GM10266 (cell line): ENCODE data around the gene MAP4K4.
"Not testable (repeated sequence)": the region's sequence is repeated elsewhere in the genome, so short reads cannot be mapped to it uniquely, and the experiment has no call there.

Experiments
- DNase-seq: peaks from one replicate; pipeline ENCODE4 v3.0.0; 2012; ENCODE audit errors: extremely low spot score
- TF ChIP-seq, protein P1 (sequence below): IDR thresholded peaks from 2 replicates; pipeline ENCODE4 v1.5.1; 2012; ENCODE audit warnings: mild to moderate bottlenecking, low read depth; ENCODE audit not compliant: control insufficient read depth, insufficient read depth; ENCODE audit errors: missing control alignments

Gene MAP4K4

DNA sequence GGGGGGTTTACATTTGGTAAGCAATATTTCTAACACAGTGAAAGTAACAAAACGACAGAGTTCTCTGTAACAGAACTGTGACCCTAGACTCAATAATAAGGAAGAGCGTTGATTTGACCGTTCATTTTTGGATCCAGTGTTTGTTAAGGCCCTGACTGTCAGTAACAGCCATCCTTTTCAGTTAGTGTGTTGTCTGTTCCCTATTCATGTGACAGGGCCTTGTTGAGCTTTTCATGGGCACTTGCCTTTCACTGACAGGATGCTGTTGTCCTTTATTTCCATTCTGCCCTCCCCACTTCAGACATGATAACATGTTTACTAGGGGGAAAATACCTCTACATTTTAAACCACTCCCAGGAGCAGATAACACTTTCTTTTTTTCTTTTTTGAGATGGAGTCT, 45.8 kb downstream of the MAP4K4 start:
- no peak for DNase-seq

DNA sequence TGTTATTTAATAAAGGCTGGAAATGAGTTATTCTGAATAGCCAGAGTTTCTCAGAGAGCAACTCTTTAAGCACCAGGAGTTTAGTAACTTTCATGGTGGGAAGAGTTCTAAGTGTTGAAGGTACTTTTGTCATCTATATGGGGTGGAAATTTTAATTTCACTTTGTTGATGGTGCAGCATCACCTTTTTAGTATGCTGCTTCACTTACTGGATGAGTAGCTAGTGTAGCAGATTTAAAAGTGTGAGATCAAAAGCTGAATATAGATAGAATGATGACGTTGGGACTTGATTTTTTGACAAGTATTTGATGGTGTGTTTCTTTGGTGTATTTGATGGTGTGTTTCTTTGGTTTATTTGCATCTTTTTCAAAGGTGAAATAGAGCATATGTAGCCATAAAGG, 47.3 kb downstream of the MAP4K4 start:
- DNase-seq: no peak
- TF ChIP-seq, protein P1, sequence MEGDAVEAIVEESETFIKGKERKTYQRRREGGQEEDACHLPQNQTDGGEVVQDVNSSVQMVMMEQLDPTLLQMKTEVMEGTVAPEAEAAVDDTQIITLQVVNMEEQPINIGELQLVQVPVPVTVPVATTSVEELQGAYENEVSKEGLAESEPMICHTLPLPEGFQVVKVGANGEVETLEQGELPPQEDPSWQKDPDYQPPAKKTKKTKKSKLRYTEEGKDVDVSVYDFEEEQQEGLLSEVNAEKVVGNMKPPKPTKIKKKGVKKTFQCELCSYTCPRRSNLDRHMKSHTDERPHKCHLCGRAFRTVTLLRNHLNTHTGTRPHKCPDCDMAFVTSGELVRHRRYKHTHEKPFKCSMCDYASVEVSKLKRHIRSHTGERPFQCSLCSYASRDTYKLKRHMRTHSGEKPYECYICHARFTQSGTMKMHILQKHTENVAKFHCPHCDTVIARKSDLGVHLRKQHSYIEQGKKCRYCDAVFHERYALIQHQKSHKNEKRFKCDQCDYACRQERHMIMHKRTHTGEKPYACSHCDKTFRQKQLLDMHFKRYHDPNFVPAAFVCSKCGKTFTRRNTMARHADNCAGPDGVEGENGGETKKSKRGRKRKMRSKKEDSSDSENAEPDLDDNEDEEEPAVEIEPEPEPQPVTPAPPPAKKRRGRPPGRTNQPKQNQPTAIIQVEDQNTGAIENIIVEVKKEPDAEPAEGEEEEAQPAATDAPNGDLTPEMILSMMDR: no peak

More for the DNA sequence above, 45.8 kb downstream of the MAP4K4 start:
- TF ChIP-seq, protein P1: no peak

DNA sequence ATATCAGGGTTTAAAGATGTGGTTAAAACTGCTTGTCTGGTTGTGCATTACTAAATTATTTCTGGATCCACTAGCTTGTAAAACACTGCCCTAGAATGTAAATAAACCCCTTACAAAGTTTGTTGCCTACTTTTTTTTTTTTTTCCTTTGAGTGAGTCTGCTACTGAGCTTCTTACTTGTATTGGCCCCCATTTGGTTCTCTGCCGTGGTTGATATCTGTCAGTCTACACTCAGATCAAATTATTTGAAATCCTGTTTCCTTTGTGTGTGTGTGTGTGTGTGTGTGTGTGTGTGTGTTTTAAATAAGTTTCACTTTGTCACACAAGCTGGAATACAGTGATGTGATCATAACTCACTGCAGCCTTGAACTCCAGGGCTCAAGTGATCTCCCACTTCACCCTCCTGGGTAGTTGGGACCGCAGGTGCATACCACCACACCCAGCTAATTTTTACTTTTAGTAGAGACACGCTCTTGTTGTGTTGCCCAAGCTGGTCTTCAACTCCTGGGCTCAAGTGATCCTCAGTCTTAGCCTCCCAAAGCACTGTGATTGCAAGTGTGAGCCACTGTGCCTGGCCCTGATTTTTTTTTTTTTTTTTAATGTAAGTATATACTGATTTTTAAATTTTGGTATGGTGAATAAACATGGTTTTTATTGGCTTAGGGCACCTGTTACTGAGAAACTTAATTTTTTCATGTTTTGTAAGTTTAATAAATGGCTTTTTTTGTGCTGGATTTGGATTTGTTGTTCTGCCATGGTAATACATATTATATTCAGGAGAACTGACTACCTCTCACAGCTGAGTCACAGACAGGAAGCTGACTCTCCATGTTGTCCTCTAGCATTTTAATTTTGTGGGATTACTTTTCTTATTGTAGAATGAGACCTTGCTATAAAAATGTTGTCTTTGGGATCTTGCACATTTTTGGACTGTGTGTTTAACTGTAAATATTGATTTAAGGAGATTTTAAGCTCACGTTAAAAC, 48.5 kb downstream of the MAP4K4 start:
- no peak for DNase-seq
- TF ChIP-seq, protein P1: no peak

GRCh38 chr2:101748000-101748399, 50.5 kb downstream of the MAP4K4 start:
- TF ChIP-seq, protein P1: no peak

DNA sequence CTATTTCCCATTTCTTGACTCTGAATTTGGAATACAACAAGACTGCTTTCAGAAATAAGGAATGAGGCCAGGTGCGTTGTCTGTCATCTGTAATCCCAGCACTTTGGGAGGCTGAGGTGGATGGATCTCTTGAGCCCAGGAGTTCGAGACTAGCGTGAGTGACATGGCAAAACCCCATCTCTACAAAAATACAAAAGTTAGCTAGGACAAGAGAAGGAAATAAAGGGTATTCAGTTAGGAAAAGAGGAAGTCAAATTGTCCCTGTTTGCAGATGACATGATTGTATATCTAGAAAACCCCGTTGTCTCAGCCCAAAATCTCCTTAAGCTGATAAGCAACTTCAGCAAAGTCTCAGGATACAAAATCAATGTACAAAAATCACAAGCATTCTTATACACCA, 51.0 kb downstream of the MAP4K4 start:
- not testable (repeated sequence) for DNase-seq

More at GRCh38 chr2:101748000-101748399, 50.5 kb downstream of the MAP4K4 start:
- DNase-seq: no peak

DNA sequence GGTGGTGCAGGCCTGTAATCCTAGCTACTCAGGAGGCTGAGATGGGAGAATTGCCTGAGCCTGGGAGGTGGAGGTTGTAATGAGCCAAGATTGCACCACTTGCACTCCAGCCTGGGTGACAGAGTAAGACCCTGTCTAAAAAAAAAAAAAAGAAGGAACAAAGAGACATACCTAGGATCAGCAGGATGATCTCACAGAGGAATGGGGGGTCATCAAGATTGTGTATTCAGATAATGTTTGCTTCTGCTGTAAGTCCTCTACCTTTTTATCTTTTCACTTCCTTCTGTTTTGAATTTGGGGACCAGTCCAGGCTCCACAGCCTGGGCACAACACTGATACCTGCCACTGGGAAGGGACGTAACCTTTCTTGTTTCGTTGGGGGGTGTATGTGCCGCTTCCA, 53.2 kb downstream of the MAP4K4 start:
- no peak for DNase-seq
- TF ChIP-seq, protein P1: no peak

DNA sequence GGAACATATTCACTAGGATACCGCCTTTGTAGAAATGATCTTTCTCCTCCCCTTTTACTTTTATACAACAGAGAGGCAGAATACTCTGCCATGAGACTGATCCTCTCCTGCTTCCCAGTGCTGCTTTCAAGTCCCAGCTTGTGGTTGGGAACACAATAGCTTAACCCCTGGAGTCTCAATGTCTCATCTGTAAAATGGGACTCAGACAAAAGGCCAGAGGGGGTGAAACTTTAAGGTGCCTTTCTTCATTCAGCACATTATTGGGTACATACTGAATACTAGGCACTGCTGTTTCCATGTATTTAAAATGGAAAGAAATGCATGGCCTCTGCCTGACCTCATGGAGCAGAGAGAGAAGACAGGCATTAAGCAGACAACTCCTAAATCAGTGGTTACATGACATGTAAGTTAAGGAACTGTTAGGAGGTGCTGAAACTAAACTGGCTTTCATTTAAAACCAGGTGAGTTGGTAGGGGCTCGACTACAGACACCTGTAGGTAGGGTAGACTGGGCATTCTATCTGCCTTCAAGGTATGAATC, 53.8 kb downstream of the MAP4K4 start:
- DNase-seq: no peak
- TF ChIP-seq, protein P1: no peak
